ENCODE measurements around the gene TOMM34.

Gene TOMM34

DNA sequence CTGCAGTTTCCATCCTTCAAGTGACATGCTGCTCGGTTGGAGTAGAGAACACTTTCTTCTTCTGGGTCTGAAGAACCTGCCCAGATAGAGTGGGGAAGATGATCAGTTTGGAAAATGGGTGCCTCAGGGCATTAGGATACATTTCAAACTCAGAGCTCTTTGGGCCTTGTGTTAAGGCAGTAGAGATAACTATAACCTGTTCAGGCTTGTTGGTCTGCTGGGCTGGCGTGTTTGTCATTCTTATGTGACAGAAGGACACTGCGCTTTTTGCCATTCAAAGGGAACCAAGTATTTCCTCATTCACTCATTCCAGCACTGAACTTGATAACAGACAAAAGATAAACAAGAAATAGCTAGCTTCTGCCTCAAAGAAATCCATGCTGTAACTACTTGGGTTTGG lies 3.8 kb downstream of the TOMM34 start:
- TF ChIP-seq, protein P1, sequence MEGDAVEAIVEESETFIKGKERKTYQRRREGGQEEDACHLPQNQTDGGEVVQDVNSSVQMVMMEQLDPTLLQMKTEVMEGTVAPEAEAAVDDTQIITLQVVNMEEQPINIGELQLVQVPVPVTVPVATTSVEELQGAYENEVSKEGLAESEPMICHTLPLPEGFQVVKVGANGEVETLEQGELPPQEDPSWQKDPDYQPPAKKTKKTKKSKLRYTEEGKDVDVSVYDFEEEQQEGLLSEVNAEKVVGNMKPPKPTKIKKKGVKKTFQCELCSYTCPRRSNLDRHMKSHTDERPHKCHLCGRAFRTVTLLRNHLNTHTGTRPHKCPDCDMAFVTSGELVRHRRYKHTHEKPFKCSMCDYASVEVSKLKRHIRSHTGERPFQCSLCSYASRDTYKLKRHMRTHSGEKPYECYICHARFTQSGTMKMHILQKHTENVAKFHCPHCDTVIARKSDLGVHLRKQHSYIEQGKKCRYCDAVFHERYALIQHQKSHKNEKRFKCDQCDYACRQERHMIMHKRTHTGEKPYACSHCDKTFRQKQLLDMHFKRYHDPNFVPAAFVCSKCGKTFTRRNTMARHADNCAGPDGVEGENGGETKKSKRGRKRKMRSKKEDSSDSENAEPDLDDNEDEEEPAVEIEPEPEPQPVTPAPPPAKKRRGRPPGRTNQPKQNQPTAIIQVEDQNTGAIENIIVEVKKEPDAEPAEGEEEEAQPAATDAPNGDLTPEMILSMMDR (IDR thresholded peaks at IDR 0.05): no peak
- Histone ChIP-seq H3K4me1 (ENCODE audit: control insufficient read depth in 1 of 2, insufficient read depth in 1 of 2, low read depth in 1 of 2, low read length in 1 of 2) (peaks cover 28 to 32% of the 10 kb centered on the region in 2 experiments), H3K36me3 (peaks cover 31% of the 10 kb centered on the region), H3K27me3 (no peaks in the 10 kb centered on the region), H3K27ac (no peak overlapping the region), H3K4me3 (ENCODE audit: low read depth in 1 of 2, low read length in 1 of 2) (no peak overlapping the region), H3K9me3 (no peaks in the 10 kb centered on the region)

DNA sequence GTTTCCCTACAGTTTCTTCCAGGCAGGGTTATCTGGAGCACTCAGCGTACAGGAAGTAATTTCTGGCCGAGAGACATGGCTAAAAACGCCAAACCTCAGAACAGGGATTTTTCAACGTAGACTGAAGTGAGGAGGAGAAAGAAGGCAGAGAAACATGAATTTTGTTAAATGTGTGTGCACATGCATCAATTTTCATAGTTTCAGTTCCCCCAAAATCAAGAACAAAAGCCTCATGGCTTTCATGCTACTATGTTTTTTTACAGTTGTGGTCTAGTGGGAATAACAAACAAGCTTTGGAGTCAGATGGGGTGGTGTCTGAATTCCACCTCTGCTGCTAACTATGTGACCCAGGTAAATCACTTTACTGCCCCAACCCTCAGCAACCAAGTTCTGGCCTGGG lies 4.9 kb downstream of the TOMM34 start:
- H3K4me3 ChIP-seq (ENCODE audit: low read depth in 1 of 2, low read length in 1 of 2): no peak overlapping the region
- H3K9me3 ChIP-seq: no peaks in the 10 kb centered on the region
- no peaks in the 10 kb centered on the region for H3K27me3 ChIP-seq
- TF ChIP-seq, protein P1 (IDR thresholded peaks at IDR 0.05): no peak
- peaks cover 42% of the 10 kb centered on the region for H3K36me3 ChIP-seq
- peaks cover 23 to 25% of the 10 kb centered on the region in 2 experiments for H3K4me1 ChIP-seq (ENCODE audit: control insufficient read depth in 1 of 2, insufficient read depth in 1 of 2, low read depth in 1 of 2, low read length in 1 of 2)
- no peak overlapping the region for H3K27ac ChIP-seq

- Histone ChIP-seq H3K4me1 (ENCODE audit: control insufficient read depth in 1 of 2, insufficient read depth in 1 of 2, low read depth in 1 of 2, low read length in 1 of 2) (peaks cover 14 to 16% of the 10 kb centered on the region in 2 experiments), H3K27me3 (no peaks in the 10 kb centered on the region), H3K27ac (no peak overlapping the region), H3K36me3 (peaks cover 46% of the 10 kb centered on the region), H3K4me3 (ENCODE audit: low read depth in 1 of 2, low read length in 1 of 2) (no peak overlapping the region), H3K9me3 (no peaks in the 10 kb centered on the region)
- TF ChIP-seq, protein P1 (IDR thresholded peaks at IDR 0.05): no peak
Measured at GRCh38 chr20:44954211-44954610, 6.0 kb downstream of the TOMM34 start.

GRCh38 chr20:44952731-44953130 lies 7.5 kb downstream of the TOMM34 start:
- TF ChIP-seq, protein P1 (IDR thresholded peaks at IDR 0.05): no peak
- H3K4me1 ChIP-seq (ENCODE audit: control insufficient read depth in 1 of 2, insufficient read depth in 1 of 2, low read depth in 1 of 2, low read length in 1 of 2): peaks cover 11% of the 10 kb centered on the region in 2 experiments
- H3K4me3 ChIP-seq (ENCODE audit: low read depth in 1 of 2, low read length in 1 of 2): no peak overlapping the region
- H3K9me3 ChIP-seq: no peaks in the 10 kb centered on the region
- peak overlapping the region; percentile 65 for H3K27ac ChIP-seq
- H3K36me3 ChIP-seq: peaks cover 46% of the 10 kb centered on the region
- H3K27me3 ChIP-seq: no peaks in the 10 kb centered on the region

GRCh38 chr20:44950368-44950767 lies 9.8 kb downstream of the TOMM34 start:
- no peaks in the 10 kb centered on the region for H3K27me3 ChIP-seq
- TF ChIP-seq, protein P1 (IDR thresholded peaks at IDR 0.05): no peak
- no peak overlapping the region for H3K27ac ChIP-seq
- H3K36me3 ChIP-seq: peaks cover 42% of the 10 kb centered on the region
- no peaks in the 10 kb centered on the region for H3K9me3 ChIP-seq
- H3K4me3 ChIP-seq (ENCODE audit: low read depth in 1 of 2, low read length in 1 of 2): no peak overlapping the region
- peaks cover 18 to 21% of the 10 kb centered on the region in 2 experiments for H3K4me1 ChIP-seq (ENCODE audit: control insufficient read depth in 1 of 2, insufficient read depth in 1 of 2, low read depth in 1 of 2, low read length in 1 of 2)

DNA sequence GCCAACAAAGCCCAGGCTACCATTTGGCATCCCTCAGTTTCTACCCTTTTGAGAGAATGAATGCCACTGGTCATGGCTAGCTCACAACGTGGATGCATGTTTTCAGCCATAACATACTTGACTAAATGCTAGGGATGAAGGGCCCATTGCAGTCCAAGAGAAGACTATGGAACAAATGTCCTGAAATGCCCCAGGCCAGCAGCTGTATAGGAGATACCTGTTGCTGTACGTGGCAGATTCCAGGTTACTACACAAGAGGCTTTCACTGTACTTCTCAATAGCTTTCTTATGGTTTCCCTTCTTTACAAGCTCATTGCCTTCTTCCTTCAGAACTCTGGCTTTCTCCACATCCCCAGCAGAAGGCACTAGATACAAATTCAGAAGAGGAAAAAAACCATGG lies 11.7 kb downstream of the TOMM34 start:
- TF ChIP-seq, protein P1 (IDR thresholded peaks at IDR 0.05): no peak
- H3K9me3 ChIP-seq: no peaks in the 10 kb centered on the region
- H3K27me3 ChIP-seq: no peaks in the 10 kb centered on the region
- no peak overlapping the region for H3K4me3 ChIP-seq (ENCODE audit: low read depth in 1 of 2, low read length in 1 of 2)
- no peak overlapping the region for H3K27ac ChIP-seq
- peaks cover 18 to 21% of the 10 kb centered on the region in 2 experiments for H3K4me1 ChIP-seq (ENCODE audit: control insufficient read depth in 1 of 2, insufficient read depth in 1 of 2, low read depth in 1 of 2, low read length in 1 of 2)
- peaks cover 41% of the 10 kb centered on the region for H3K36me3 ChIP-seq

All from neutrophil (primary cell).